ENCODE data around the gene HGS. TPM values are rescaled to one million over a fixed set of nuclear protein-coding genes. Genes with fewer than 3 reads are reported as not detected.

Gene HGS
- total and polyA plus RNA-seq, 2 of the 13 experiments (the other 11 are each of a cell fraction or from before 2014, with no cell fraction given) = 73.3 to 78.1 TPM

- TF ChIP-seq ZC3H4 (CRISPR knock-in tag; IDR thresholded peaks at IDR 0.05; ENCODE audit: borderline replicate concordance) (no peak), PHB2 (IDR thresholded peaks at IDR 0.05; ENCODE audit: partially characterized antibody) (no peak), JUNB (CRISPR knock-in tag; IDR thresholded peaks at IDR 0.05; ENCODE audit: borderline replicate concordance) (no peak; the same call in 1 of the 2 replicates), GATA4 (IDR thresholded peaks at IDR 0.05; ENCODE audit: borderline replicate concordance, low read depth) (peak; percentile 43; the same call in 1 of the 2 replicates), ZNF512B (CRISPR knock-in tag; IDR thresholded peaks at IDR 0.05; ENCODE audit: borderline replicate concordance) (no peak), ZNF513 (CRISPR knock-in tag; conservative IDR thresholded peaks at IDR 0.05) (0 out of 2 replicates have a peak, but pooled peaks have one; percentile 86), SSRP1 (CRISPR knock-in tag; IDR thresholded peaks at IDR 0.05) (no peak), NR1H2 (CRISPR knock-in tag; IDR thresholded peaks at IDR 0.05; ENCODE audit: borderline replicate concordance, low read depth) (0 out of 2 replicates have a peak, but pooled peaks have one; percentile 27), ZNF446 (CRISPR knock-in tag; IDR thresholded peaks at IDR 0.05) (peak; percentile 96), ZFP36L2 (CRISPR knock-in tag; IDR thresholded peaks at IDR 0.05) (no peak), RBM22 (optimal IDR thresholded peaks at IDR 0.05; ENCODE audit: low read length) (no peak), ERF (CRISPR knock-in tag; IDR thresholded peaks at IDR 0.05) (peak; percentile 81; the same call in 1 of the 2 replicates), MED8 (CRISPR knock-in tag; IDR thresholded peaks at IDR 0.05; ENCODE audit: insufficient replicate concordance) (no peak), ZNF33B (CRISPR knock-in tag; IDR thresholded peaks at IDR 0.05) (peak; percentile 84), POLR2G (IDR thresholded peaks at IDR 0.05; ENCODE audit: low read depth, low read length) (peak; percentile 98), ZNF766 (CRISPR knock-in tag; IDR thresholded peaks at IDR 0.05; ENCODE audit: borderline replicate concordance) (no peak), MIXL1 (CRISPR knock-in tag; IDR thresholded peaks at IDR 0.05) (peak; percentile 44), ZNF883 (CRISPR knock-in tag; IDR thresholded peaks at IDR 0.05; ENCODE audit: not compliant biosample characterization) (peak; percentile 91), HDAC6 (IDR thresholded peaks at IDR 0.05; ENCODE audit: low read depth, low read length) (no peak), NFYC (CRISPR knock-in tag; IDR thresholded peaks at IDR 0.05) (peak; percentile 99), NR2F6 (IDR thresholded peaks at IDR 0.05) (no peak), NR2F6 (CRISPR knock-in tag; IDR thresholded peaks at IDR 0.05) (peak; percentile 23; the same call in 1 of the 2 replicates), ZNF362 (CRISPR knock-in tag; IDR thresholded peaks at IDR 0.05; ENCODE audit: borderline replicate concordance) (no peak), STAT5B (CRISPR knock-in tag; IDR thresholded peaks at IDR 0.05) (peak; percentile 81), ZBTB20 (CRISPR knock-in tag; IDR thresholded peaks at IDR 0.05; ENCODE audit: borderline replicate concordance, low read depth) (no peak), ATRX (CRISPR knock-in tag; IDR thresholded peaks at IDR 0.05; ENCODE audit: borderline replicate concordance) (no peak), RELA (CRISPR knock-in tag; IDR thresholded peaks at IDR 0.05) (peak; percentile 90)
Observed at GRCh38 chr17:81666342-81667191, 17.2 kb upstream of the HGS start, which contains the start of the genes CCDC137 and OXLD1 (continued).
